Endothelial cell of hepatic sinusoid (primary cell): ENCODE data around the gene PIGM.

Source experiments
- in situ Hi-C: cut with HindIII; loops from 2 replicates; pipeline ENCODE4 v1.10.0; 2017; ENCODE audit warnings: low sequenced_read_pairs

Gene PIGM

DNA sequence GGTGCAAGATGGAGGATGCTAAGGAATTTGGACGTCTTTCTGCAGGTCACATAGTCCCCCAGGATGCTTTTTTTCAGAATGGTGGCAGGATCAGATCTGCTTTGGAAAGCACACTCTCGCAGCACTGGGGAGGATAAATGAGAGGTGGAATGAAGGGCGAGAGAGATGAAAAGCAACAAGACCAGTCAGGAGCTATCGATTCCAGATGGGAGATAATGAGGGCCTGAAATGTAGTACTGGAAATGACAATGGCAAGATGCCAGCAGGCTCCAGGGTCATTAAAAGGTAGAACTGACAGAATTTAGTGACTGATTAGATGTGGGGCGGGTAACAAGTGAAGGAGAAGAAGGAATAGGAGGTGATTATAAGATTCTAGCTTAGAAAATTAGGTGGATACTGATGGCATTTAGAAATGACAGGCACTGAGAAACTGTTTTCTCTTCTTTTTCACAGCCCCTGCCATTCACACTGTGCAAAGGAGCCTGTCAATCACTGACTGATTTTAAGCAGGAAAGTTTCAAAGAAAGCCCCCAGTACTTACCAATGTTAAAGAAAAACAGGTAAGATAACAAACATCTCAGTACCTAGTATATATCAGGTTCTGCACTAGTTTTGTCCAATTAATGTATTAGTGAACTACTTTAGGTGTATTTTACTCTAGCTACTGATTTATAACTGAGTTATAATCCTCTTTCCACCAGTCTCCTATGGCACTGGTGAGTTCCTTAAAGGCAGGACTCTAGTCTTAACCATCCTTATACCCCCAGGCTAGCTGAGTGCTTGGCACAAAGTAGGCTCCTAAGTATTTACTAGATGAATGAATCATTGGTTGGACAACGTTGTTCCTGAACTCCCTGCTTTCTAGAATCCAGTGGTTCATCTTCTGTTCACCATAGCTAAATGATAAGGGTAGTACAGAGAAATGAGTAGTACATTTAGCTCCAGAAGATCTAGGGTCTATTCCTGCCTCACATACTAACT lies 9.2 kb downstream of the PIGM start:
- in situ Hi-C loops, result loop anchor here (25.0 kb wide), 1 partner anchor 235 kb away; the partner anchor contains the start of gene DUSP23

DNA sequence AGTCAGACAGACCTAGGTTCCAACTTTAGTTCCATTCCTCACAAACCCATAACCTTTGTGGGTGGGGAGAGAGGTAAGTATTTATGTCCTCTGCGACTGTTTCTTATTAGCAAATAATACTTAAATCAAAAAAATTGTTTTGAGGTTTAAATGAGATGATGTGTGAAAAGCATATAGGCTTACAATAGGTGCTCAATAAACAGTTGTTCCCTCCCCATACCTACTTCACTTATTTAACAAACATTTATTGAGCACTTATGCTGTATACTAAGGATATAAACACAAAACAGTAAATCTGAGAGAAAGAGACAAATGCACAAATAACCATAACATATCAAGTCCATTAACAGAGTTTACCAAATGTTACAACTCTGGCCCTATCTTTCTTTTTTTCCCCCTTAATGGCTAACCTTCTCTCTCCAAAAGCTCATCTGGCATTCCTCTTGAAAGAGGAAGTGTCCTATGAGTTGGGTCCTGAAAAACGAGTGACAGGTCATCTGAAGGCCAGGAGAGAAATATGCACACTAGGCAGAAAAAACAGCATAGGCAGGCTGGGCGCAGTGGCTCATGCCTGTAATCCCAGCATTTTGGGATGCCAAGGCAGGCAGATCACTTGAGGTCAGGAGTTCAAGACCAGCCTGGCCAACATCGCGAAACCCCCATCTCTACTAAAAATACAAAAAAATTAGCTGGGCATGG lies 10.3 kb downstream of the PIGM start:
- in situ Hi-C loops, result loop anchor here (25.0 kb wide), 1 partner anchor 234 kb away; the partner anchor contains the start of gene DUSP23

DNA sequence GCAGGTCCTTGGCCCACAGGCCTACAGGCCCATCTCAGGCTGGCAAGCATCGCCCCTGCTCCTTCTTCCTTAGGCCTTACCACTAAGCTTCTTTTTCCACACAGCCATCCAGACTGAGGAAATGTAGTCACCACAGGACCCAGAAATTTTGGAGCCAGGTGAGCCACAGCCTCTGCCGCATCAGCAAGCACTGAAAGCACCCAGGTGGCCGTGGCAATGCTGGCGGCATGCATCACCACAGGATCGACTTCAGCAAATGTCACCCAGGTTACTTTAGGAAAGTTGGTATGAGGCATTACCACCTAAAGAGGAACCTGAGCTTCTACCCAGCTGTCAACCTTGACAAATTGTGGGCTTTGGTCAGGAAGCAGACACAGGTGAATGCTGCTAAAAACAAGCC lies 11.6 kb downstream of the PIGM start:
- in situ Hi-C loops, result loop anchor here (25.0 kb wide), 1 partner anchor 233 kb away; the partner anchor contains the start of gene DUSP23

DNA sequence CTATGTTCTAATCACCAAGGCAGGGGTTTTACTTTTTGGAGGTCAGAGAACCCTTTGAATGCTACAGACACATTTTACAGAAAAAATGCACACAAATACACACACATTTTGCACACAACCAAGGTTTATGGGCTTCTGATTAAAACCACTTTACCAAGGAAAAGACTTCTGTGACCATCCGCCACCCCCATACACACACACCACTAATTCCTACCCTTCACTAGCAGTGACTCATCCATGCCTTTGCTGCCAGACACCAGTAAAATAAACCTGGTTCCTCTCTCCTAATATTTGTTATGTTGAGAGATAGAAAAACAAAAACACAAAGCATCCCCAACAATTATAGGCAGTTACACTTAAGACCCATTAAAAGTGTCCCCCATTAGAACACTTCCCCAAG lies 12.9 kb downstream of the PIGM start:
- in situ Hi-C loops, result loop anchor here (25.0 kb wide), 1 partner anchor 232 kb away; the partner anchor contains the start of gene DUSP23

DNA sequence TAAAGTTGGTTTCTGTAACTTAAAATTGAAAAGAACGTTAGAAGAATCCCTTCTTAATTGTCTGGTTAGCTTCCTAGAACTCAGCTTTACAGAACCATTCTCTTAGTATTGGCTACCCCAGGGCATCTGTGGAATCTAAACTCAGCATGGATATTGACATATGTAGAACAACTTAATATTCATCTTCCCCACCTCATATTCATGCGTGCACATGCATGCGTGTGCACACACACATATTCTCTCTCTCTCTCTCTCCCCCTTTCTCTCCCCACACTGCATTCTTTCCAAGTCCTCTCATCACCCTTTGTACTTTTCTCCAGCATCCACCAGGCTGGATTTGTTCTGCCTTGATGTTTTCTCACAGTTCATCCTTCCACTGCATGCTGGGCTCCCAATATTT lies 13.4 kb downstream of the PIGM start:
- in situ Hi-C loops, result loop anchor here (25.0 kb wide), 1 partner anchor 231 kb away; the partner anchor contains the start of gene DUSP23

DNA sequence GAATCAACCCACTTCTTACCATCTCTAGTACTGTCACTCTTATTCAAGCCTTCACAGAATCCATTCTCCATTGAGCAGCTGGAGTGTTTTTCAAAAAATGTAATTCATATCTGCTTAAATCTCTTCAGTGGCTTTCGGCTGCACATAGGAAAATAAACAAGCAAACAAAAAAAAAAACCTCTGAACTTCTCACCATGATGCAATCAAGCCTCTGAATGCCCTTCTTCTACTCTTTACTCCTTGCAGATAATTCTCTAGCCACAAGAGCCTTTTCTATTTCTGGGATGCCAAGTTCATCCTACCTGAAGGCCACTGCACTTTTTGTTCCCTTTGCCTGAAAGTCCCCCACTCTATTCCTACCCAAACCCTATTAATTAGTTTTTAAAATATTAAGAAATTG lies 14.2 kb downstream of the PIGM start:
- in situ Hi-C loops, result loop anchor here (25.0 kb wide), 1 partner anchor 230 kb away; the partner anchor contains the start of gene DUSP23

DNA sequence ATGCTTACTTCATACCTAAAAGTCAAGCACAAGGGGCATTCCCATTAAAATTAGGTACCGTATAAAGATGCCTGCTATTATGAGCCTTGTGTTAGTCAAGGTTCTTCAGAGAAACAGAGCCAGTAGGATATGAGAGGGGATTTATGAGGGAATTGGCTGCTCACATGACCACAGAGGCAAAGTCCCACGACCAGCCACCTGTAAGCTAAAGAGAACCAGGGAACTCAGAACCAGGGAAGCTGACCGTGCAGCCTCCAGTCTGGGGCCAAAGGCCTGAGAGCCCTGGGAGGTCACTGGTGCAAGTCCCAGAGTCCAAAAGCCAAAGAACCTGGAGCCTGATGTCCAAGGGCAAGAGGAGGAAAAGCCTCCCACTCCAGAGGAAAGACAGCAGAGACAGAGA lies 20.0 kb downstream of the PIGM start:
- in situ Hi-C loops, result loop anchor here (25.0 kb wide), 1 partner anchor 224 kb away; the partner anchor contains the start of gene DUSP23

DNA sequence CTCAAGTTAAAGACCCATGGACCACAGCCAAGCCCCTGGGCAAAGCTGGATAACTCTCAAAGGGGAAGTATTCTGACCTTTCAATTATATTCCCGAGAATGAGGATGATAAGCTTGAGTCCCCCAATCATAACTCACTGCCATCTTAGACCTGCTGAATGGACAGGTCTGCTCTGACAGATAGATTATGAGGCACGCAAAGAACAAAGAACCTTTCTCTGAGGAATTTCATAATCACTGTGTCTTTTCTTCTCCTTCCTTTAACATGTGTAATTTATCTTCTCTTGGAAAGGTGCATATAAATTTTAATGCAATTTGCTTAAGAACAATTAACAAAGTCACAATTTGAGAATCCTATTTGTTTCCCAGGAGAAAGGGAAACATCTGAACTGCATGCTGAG lies 22.0 kb downstream of the PIGM start:
- in situ Hi-C loops, result loop anchor here (5.0 to 25.0 kb wide), 2 partner anchors 78 to 222 kb away; partner anchors contain the start of gene DUSP23

DNA sequence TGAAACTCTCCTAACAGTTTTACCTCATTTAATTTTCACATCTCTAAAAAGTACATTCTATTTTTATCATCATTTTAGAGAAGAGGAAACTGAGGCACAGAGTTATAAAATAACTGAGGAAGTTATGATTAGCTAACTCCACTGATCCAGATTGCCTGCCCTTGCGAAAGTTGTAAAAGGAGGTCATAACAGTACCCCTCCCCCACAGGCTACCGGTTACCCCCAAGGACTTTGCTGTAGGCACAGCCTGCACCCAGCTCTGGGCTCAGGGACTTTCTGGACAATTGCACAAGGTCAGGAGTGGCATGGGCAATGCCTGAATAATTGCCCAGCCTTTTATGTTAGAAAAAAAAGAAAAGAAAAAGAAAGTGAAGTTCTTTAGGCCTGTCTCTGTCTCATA lies 22.7 kb downstream of the PIGM start:
- in situ Hi-C loops, result loop anchor here (5.0 to 25.0 kb wide), 2 partner anchors 77 to 222 kb away; partner anchors contain the start of gene DUSP23

DNA sequence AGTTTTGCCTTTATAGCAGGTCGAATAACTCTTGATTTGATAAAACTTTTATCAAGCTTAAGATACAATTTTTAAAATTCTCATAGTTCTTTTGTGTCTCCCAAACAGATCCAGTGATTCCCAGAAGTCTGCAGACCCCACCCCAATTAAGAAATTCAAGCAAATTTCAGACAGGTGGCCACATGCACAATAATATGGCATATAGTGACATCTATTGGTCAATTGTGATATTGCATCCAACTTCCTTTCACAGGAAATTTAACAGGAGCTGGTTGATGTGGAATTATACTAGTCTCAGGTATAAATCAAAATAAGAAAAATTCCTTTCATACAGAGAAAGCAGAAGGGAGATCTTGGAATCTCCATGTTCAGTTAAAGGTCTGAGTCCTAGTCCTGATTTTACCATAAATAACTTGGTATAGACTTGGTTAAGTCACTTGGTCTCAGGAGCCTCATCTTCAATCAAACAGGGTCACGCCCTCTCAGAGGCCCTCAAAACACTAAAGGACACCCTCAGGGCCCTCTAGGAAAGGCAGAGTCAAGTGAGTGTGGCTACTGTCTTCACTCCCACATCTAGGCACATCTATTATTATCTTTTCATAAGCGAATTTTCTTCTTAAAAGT lies 24.1 kb downstream of the PIGM start:
- in situ Hi-C loops, result loop anchor here (5.0 to 25.0 kb wide), 2 partner anchors 75 to 220 kb away; partner anchors contain the start of gene DUSP23

DNA sequence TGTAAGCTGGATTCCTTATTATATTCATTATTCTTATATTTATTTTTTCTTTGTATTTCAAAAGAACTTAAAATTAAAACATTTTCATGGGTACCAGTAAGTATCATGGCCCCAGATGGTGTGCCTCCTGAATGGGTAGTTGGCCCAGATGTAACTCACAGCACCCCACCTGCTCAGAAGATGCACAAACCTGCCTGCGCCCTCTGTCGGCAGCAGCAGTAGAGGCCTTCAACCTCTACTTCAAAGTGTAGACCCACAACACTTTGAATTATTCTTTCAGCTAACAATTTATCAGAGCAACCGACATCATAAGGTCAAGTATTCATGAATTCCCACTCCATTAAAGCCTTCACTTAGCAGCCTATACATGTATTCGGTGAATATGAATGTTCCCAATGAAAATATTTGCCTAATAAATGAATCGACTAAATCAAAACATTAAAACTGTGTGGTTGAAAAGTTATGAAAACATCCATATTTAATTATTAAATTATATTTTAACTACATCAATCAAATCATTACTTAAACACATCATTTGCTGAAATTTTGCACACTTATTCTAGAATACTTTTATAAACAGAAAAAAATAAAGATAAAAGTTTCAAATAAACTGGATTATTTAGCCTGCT lies 25.4 kb downstream of the PIGM start:
- in situ Hi-C loops, result loop anchor here (5.0 to 25.0 kb wide), 2 partner anchors 74 to 219 kb away; partner anchors contain the start of gene DUSP23

DNA sequence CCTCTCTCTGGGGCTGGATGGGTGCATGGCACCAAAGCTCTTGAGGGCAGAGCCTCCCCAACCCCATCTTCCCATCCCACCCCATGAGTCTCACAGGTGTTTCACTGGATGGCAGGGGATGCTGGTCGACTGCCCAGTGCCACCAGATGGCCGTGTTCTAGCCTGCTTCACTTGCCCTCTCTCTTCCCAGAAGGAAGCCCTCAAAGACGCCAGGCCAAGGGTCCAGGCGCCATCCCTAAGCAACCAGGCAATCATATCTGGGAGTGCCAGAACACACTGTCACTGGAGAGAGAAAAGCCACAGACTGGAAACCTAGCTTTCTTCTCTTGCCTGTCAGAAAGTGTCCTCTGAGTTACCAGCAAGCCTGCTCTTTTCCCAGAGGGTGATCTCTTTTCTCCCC lies 26.7 kb downstream of the PIGM start:
- in situ Hi-C loops, result loop anchor here (5.0 to 25.0 kb wide), 2 partner anchors 73 to 218 kb away; partner anchors contain the start of gene DUSP23

DNA sequence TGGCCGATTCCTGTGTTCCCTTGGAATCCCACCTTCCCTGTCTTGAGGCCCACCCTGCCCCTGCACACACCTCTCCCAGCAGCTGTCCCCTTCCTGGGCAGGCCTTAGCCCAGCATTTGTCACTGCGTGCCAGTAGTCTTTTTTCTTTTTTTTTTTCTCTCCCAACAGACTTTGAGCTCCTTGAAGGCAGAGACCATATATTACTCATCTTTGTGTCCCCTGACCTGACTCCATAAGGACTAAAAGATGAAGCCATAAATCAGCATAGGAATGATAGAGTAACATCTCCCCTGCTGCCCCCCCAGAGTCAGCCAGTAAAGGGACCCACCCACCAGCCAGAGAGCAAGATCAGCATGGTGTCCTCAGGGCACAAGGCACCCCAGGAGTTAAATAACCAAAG lies 27.4 kb downstream of the PIGM start:
- in situ Hi-C loops, result loop anchor here (25.0 kb wide), 1 partner anchor 217 kb away; the partner anchor contains the start of gene DUSP23

DNA sequence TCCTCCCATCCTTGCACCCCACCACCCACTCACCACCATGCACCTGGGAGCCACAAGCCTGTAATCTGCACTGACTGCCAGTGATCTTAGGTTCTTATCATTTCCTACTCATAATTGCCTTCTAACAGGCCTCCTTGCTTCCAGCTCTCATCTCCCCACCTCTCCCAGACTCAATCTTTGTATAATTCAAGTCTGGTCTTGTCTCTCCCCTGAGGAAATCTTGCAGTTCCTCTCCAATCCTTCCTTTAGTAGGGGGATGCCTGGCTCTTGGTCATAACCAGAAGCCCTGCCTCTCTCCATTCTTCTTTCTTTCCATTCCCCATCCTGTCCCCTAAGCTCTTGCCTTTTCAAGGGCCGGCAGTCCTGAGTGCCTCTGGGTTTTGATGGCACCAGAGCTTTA lies 27.8 kb downstream of the PIGM start:
- in situ Hi-C loops, result loop anchor here (25.0 kb wide), 1 partner anchor 217 kb away; the partner anchor contains the start of gene DUSP23

DNA sequence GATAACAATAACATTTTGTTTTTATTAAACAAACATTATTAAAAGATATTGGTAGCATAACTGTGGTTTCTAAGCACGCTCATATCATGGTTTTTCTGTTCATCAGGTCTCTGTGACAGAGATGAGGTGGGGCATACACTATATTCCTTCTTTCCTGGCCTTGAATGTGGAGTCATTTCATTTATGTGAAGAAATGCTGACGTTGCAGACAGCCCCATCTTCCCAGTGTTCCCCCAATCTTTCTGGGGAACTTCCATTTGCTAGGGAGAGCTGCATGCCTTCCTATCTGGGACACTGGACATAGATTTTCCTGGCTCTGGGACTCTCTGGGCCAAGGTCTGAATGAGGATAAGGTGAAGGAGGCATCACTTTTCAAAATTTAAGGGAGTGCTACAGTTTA lies 30.4 kb downstream of the PIGM start:
- in situ Hi-C loops, result loop anchor here (25.0 kb wide), 1 partner anchor 214 kb away; the partner anchor contains the start of gene DUSP23

DNA sequence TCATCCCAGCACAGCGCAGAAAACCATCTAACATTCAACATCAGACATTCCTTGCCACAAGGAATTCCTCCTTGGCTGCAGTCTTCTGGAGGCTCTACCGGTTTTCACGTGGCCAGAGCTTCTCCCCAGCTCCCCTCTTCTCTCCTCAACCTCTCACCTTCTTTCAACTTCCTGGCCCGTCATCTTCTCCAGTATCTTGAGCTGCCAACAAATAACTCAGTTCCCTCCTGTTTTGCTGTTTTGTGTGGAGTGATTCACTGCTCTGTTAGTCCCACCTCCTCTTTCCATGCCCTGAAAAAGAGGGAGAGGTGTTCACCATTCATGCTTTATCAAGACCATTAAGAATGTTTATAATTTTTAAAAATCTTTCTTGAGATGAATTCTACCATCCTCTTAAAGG lies 32.6 kb downstream of the PIGM start:
- in situ Hi-C loops, result no loop called here

DNA sequence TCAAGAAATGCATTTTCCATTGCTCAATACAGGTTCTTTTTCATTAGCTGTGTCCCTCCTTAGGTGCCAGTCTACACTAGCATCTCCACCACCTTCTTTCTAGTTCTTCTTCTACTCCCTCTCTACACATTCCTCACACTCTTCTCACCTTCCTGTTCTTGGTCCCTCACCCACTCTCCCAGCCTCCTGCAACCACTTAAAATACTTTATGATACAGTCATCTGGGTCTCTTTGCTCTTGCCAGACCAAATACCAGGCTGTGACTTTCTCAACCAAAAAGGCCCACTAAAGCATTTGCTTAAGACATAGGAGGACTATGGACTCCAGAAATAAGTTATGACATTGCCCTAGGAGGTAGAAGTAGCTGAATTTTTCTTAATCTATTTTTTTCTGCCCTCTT lies 35.1 kb downstream of the PIGM start:
- in situ Hi-C loops, result no loop called here

DNA sequence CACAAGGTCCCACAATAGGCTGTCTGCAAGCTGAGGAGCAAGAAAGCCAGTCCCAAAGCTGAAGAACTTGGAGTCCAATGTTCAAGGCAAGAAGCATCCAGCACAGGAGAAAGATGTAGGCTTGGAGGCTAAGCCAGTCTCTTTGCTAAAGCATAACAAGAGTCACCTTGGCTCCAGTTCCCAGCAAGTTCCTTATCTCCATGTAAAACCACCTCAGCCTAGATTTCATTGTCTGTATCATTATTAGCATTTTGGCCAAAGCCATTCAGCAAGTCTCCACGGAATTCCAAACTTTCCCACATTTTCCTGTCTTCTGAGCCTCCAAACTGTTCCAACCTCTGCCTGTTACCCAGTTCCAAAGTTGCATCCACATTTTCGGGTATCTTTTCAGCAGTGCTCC lies 36.9 kb downstream of the PIGM start:
- in situ Hi-C loops, result no loop called here

DNA sequence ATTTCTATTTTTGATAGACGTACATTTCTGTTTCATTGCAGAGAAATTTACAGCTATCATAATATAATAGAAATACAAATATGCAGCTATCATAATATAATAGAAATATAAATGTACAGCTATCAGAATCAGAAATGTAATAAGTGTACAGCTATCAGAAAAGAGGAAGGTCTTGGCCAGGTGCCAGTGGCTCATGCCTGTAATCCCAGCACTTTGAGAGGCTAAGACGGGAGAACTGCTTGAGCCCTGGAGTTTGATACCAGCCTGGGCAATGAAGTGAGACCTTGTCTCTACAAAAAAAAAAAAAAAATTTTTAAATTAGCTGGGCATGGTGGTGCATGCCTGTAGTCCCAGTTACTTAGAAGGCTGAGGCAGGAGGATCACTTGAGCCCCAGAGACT lies 37.9 kb downstream of the PIGM start:
- in situ Hi-C loops, result no loop called here

DNA sequence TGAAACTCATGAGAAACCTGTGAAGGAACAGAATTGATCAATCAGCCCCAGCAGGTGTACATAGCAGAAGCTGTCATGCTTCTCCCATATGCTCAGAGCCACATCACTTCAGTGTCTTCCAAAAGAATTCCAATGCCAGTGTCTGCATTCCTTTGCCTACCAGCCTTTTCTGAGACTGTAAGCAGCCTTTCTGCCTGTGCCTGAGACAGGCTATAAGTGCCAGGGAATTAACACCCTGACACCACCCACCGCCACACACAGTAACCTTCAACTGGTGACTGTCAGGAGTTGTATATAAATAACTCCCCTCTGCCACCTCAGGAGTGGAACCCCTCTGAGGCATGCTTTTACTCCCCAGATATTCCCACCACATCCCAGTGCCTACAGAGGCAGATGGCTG lies 39.6 kb downstream of the PIGM start:
- in situ Hi-C loops, result no loop called here
